Right lobe of liver (tissue), 4 donors: ENCODE results near the gene MYH9.

Experiments
- POLR2A ChIP-seq: fragments of 450-650 bp; IDR thresholded peaks from one replicate; pipeline ENCODE4 v1.6.1; 2017; ENCODE audit warnings: antibody characterized with exemption, mild to moderate bottlenecking
- TF ChIP-seq, protein P1 (sequence below), 4 donors: fragments of 200-600 bp in 3 of 4; fragments of 450-650 bp in 1 of 4; IDR thresholded peaks; one replicate each; pipeline versions ENCODE4 v1.5.1 to v1.8.0; 2016 to 2022; ENCODE audit warnings: antibody characterized with exemption in 4 of 4, mild to moderate bottlenecking in 2 of 4
- donor health status: DM: no; HTN: no; CAD: no.
- donor health status: DM: no; HTN: no; CAD: no.
- donor health status: DM: no; HTN: yes; CAD: no.

DNA sequence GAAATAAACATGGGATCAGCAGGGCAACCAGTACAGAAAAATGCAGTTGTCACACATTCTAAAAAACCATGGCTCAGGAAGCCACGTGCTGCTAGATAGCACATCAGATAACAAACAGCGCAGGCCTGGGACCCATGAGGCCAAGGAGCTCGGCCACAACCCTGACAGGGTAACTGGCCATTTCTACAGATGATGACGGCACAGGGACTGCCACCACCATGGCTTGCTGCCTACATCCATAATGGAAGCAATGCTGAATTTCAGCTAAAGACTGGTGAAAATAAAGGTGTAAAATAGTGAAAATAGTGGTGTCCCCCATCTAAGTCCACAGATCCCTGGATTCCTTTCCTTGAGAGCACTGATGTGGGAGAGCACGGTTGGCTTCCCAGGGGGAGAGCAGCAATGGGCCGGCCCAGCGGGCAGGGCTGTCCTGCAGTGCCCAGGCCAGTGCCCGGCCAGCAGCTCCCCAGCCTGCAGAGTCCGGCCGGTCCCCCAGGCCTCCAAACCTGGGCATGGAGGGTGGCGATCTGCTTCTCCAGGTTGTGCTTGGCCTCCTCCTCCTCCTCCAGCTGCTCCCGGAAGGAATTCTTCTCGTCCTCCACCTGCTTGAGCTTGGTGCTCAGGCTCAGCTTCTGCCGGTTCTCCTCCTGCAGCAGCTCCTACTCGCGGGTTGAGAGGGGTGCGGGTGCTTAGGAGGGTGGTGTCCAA, 94.8 kb downstream of the MYH9 start:
- no peak for TF ChIP-seq POLR2A
- TF ChIP-seq, protein P1, sequence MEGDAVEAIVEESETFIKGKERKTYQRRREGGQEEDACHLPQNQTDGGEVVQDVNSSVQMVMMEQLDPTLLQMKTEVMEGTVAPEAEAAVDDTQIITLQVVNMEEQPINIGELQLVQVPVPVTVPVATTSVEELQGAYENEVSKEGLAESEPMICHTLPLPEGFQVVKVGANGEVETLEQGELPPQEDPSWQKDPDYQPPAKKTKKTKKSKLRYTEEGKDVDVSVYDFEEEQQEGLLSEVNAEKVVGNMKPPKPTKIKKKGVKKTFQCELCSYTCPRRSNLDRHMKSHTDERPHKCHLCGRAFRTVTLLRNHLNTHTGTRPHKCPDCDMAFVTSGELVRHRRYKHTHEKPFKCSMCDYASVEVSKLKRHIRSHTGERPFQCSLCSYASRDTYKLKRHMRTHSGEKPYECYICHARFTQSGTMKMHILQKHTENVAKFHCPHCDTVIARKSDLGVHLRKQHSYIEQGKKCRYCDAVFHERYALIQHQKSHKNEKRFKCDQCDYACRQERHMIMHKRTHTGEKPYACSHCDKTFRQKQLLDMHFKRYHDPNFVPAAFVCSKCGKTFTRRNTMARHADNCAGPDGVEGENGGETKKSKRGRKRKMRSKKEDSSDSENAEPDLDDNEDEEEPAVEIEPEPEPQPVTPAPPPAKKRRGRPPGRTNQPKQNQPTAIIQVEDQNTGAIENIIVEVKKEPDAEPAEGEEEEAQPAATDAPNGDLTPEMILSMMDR (IDR thresholded peaks at IDR 0.05): no peak
